Measurements from ENCODE around the gene FHAD1. TPM values are rescaled to one million over a fixed set of nuclear protein-coding genes. Genes with fewer than 3 reads are reported as not detected.

FHAD1 gene
- total RNA-seq, 6 experiments from 2014 or later: 0.06 to 0.53 (median 0.12) TPM; not detected in 3

DNA sequence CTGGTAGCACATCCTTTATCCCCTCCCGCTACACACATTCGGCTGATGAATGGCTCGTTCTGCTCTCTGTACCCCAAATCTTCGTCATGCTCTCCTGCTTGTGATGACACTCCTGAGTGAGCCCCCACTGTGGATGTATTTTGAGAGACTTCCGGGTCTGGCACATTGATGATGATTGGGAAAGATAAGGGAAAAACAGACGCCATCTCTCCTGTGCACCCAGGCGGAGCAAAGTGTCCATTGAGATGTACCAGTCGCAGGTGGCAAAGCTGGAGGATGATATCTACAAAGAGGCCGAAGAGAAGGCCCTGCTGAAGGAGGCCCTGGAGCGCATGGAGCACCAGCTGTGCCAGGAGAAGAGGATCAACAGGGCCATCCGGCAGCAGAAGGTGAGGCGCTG, 134.8 kb downstream of the FHAD1 start:
- Histone ChIP-seq H3K27me3 (no peaks in the 10 kb centered on the region), H3K4me3 (no peak overlapping the region), H3K36me3 (no peaks in the 10 kb centered on the region), H3K9me3 (no peaks in the 10 kb centered on the region), H3K27ac (no peak overlapping the region), H3K4me1 (no peaks in the 10 kb centered on the region)
- intact Hi-C loops (cut with DNase I): no loop called here
- TF ChIP-seq POLR2A (IDR thresholded peaks at IDR 0.05): no peak
- TF ChIP-seq, protein P1, sequence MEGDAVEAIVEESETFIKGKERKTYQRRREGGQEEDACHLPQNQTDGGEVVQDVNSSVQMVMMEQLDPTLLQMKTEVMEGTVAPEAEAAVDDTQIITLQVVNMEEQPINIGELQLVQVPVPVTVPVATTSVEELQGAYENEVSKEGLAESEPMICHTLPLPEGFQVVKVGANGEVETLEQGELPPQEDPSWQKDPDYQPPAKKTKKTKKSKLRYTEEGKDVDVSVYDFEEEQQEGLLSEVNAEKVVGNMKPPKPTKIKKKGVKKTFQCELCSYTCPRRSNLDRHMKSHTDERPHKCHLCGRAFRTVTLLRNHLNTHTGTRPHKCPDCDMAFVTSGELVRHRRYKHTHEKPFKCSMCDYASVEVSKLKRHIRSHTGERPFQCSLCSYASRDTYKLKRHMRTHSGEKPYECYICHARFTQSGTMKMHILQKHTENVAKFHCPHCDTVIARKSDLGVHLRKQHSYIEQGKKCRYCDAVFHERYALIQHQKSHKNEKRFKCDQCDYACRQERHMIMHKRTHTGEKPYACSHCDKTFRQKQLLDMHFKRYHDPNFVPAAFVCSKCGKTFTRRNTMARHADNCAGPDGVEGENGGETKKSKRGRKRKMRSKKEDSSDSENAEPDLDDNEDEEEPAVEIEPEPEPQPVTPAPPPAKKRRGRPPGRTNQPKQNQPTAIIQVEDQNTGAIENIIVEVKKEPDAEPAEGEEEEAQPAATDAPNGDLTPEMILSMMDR (IDR thresholded peaks at IDR 0.05): no peak
- DNase-seq (no peak), ATAC-seq (no peak)
- WGBS (ENCODE audit: insufficient coverage, low coverage, low lambda C conversion rate, missing lambda C conversion rate): 86% methylated on average over 5 of the region's 12 CpGs

DNA sequence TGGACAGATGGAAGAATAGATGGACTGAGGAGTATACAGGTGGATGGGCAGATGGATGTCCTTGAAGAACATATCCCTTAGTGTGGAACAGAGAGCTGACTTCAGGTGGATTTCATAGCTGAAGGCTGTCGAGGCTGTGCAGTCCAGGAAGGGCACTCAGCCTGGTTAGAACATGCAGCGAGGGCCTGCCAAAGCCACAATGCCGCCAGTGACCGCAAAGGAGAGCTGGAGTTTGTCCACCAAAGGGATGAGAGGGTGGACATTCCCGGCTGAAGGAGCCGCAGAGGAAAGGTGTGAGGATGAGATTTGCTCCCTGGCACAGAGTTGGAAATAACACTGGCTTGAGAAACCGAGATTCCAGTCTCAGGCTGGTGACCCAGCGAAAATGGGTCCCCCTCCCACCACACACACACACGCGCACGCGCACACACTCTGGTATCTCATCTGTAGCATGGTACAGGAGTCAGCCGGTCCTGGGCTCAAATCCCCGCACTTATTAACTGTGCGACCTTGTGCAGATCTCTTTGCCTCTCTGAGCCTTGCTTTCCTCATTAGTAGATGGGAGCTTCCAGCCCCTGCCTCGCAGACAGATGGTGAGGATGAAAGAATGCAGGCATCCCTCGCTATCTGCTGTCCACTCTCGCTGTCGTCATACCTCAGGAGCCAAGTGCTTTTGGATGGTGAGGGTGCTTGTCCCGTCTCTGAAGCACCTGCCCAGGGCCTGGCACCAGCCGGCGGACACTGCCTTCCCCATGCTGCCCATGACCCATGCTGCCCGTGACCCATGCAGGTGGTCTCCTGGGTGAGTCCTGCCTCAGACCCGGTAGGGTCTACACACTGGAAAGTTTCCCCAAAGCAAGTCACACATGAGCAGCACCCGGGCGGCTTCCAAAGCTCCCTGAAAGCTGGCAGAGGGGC, 135.8 kb downstream of the FHAD1 start:
- H3K27ac ChIP-seq: no peak overlapping the region
- WGBS (ENCODE audit: insufficient coverage, low coverage, low lambda C conversion rate, missing lambda C conversion rate): 89% methylated on average over 12 of the region's 26 CpGs
- H3K4me1 ChIP-seq: no peaks in the 10 kb centered on the region
- H3K4me3 ChIP-seq: no peak overlapping the region
- H3K9me3 ChIP-seq: no peaks in the 10 kb centered on the region
- ATAC-seq: no peak
- no peak for DNase-seq
- H3K36me3 ChIP-seq: no peaks in the 10 kb centered on the region
- H3K27me3 ChIP-seq: no peaks in the 10 kb centered on the region
- intact Hi-C loops (cut with DNase I): no loop called here
- TF ChIP-seq, protein P1 (IDR thresholded peaks at IDR 0.05): no peak
- TF ChIP-seq POLR2A (IDR thresholded peaks at IDR 0.05): no peak

DNA sequence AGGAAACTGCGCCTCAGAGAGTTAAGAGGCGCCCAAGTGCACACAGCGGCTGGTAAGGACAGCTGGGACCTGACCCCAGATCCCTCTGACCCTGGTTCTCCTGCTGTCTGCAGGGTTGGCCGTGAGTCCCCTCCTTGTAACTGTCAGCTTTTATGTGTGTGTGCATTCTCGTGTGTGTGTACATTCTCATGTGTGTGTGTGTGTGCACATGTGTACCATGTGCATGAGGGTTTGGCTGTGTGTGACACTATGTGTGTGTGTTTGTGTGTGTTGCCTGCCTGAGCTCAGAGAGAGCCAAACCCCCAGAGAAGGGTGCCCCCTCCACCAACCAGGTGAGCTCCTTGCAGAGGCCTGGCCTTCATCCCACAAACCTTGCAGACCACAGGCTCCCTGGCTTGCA, 136.8 kb downstream of the FHAD1 start:
- no peak overlapping the region for H3K4me3 ChIP-seq
- 91% methylated on average over 4 of the region's 5 CpGs for WGBS (ENCODE audit: insufficient coverage, low coverage, low lambda C conversion rate, missing lambda C conversion rate)

DNA sequence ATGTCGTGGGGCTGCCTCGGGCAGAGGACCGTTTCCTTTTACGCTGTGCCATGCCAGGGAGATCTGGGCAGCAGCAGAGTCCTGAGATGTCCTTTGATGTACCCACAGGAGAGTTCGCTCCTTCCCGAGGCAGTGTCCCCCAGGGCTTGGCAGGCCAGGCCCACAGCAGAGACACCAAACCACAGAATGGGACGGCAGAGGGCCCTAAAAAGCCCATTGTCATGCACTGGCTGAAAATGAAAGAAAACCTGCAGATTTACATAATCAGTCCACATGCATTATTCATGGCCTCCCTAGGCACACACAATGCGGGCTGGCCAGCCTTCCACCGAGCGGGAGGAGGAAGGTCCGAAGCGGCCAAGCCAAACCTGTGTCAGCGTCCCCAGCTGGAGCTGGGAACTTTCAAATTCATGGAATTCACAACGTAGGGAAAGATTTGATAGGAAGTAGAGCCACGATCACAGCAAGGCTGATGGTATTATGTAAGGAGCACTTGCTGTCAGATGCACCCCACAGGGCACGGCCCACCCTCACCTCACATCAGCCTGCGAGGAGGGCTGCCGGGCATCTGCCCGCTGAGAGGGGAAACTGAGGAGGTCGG, 137.4 kb downstream of the FHAD1 start:
- WGBS (ENCODE audit: insufficient coverage, low coverage, low lambda C conversion rate, missing lambda C conversion rate): 64% methylated on average over 14 of the region's 20 CpGs
- Histone ChIP-seq H3K9me3 (no peaks in the 10 kb centered on the region), H3K27ac (no peak overlapping the region), H3K4me1 (no peaks in the 10 kb centered on the region), H3K36me3 (no peaks in the 10 kb centered on the region), H3K27me3 (no peaks in the 10 kb centered on the region), H3K4me3 (no peak overlapping the region)
- no peak for DNase-seq
- ATAC-seq: peak in 1 of 4 donors; percentile 56
- intact Hi-C loops (cut with DNase I): no loop called here
- TF ChIP-seq, protein P1 (IDR thresholded peaks at IDR 0.05): no peak
- TF ChIP-seq POLR2A (IDR thresholded peaks at IDR 0.05): no peak

More for the DNA sequence above, 136.8 kb downstream of the FHAD1 start:
- H3K4me1 ChIP-seq: no peaks in the 10 kb centered on the region
- intact Hi-C loops (cut with DNase I): no loop called here
- no peaks in the 10 kb centered on the region for H3K9me3 ChIP-seq
- ATAC-seq (no peak), DNase-seq (no peak)
- no peak for TF ChIP-seq POLR2A (IDR thresholded peaks at IDR 0.05)
- TF ChIP-seq, protein P1 (IDR thresholded peaks at IDR 0.05): no peak
- H3K27ac ChIP-seq: no peak overlapping the region
- no peaks in the 10 kb centered on the region for H3K36me3 ChIP-seq
- no peaks in the 10 kb centered on the region for H3K27me3 ChIP-seq

Data from right lobe of liver (tissue), 6 donors.